Ovary (tissue), 9 donors: ENCODE data around the gene ATP6AP1. TPM values are rescaled to one million over a fixed set of nuclear protein-coding genes. Genes with fewer than 3 reads are reported as not detected.

ENCODE experiments used
- DNase-seq, 5 donors: peaks; one replicate each; pipeline ENCODE4 v3.0.0-alpha.2; 2019 to 2020
- H3K27ac ChIP-seq, 2 donors: fragments of 200-600 bp; one replicate each; pipeline versions ENCODE4 v1.5.1 to v1.8.0; 2019 to 2022
- H3K27me3 ChIP-seq: fragments of 200-600 bp; one replicate; pipeline ENCODE4 v1.8.0; 2022
- H3K36me3 ChIP-seq: fragments of 200-600 bp; sonication (generic); one replicate; pipeline ENCODE4 v1.5.1; 2019
- H3K4me1 ChIP-seq: one replicate; pipeline ENCODE4 v1.8.1; 2013; ENCODE audit warnings: mild to moderate bottlenecking, moderate library complexity; ENCODE audit not compliant: insufficient read depth
- H3K4me3 ChIP-seq: fragments of 200-600 bp; sonication (generic); one replicate; pipeline ENCODE4 v1.5.1; 2017
- H3K9me3 ChIP-seq, 2 donors: fragments of 200-600 bp in 1 of 2; sonication (generic) in 1 of 2; one replicate each; pipeline versions ENCODE4 v1.5.1 to v1.8.1; 2013 to 2019; ENCODE audit warnings: mild to moderate bottlenecking in 1 of 2, moderate library complexity in 1 of 2
- CTCF ChIP-seq, 3 donors: fragments of 450-650 bp in 2 of 3; fragments of 200-600 bp in 1 of 3; IDR thresholded peaks; one replicate each; pipeline versions ENCODE4 v1.5.1 to v1.8.0; 2016 to 2022; ENCODE audit warnings: antibody characterized with exemption in 3 of 3, mild to moderate bottlenecking in 1 of 3
- EP300 ChIP-seq: sonication (generic); formaldehyde crosslinking; IDR thresholded peaks from one replicate; pipeline ENCODE4 v1.6.1; 2017; ENCODE audit warnings: antibody characterized with exemption
- POLR2A ChIP-seq: fragments of 450-650 bp; IDR thresholded peaks from one replicate; pipeline ENCODE4 v1.6.1; 2017; ENCODE audit warnings: antibody characterized with exemption, mild to moderate bottlenecking, moderate library complexity
- WGBS, 3 donors: extraction: QIAGEN DNeasy Blood & Tissue Kit in 1 of 3; methylation state at CpG; one replicate each; pipeline versions ENCODE4 v1.1.5 to v1.1.7; 2013 to 2017; 5-methylcytosine and 5-hydroxymethylcytosine counted together
- intact Hi-C, 4 donors: fragments of 100-400 bp; cut with DNase I; formaldehyde crosslinking; loops; one replicate each; pipeline versions ENCODE4 v1.11.0 to v1.15.1; 2022 to 2023
- polyA plus RNA-seq, 2 donors: library from polyadenylated mRNA; stranded (reverse); fragments of 200-250 nt in 1 of 2; fragments of 350-450 nt in 1 of 2; fragmentation: Illumina TruSeq in 1 of 2; extraction: RNeasy Lipid Tissue Mini Kit (QIAGEN cat#74804) in 1 of 2; gene quantifications; one replicate each; pipeline ENCODE4 v1.2.3, GENCODE V29; 2013 to 2014
- total RNA-seq, 7 donors: library from RNA; depleted of rRNA in 2 of 7; stranded (reverse); fragments of >200 nt in 2 of 7; fragmentation: NEBNext Ultra II Directional in 3 of 7; extraction: Animal tissue kit (Norgen Biotek cat#: 25700) in 3 of 7; gene quantifications; one replicate each; pipeline versions ENCODE4 v1.1.0 to v1.2.4, GENCODE V29; 2016 to 2023
- donor health status: DM: no; HTN: no; CAD: no; lungs with moderate emphysema.
- donor health status: DM: no; HTN: no; CAD: no.
- donor health status: Bipolar disorder and iron deficiency.
- donor health status: DM: yes; HTN: yes; CAD: no.
- donor health status: DM: no; HTN: no; CAD: no.
- donor health status: DM: yes; HTN: yes; CAD: no.

ATP6AP1 gene
- total and polyA plus RNA-seq, 9 donors: 29.6 to 77.8 (median 58.6) TPM

GRCh38 chrX:154380153-154380552, 48.3 kb upstream of the ATP6AP1 start:
- H3K4me3 ChIP-seq: peak overlapping the region; percentile 89
- peak in 1 of 5 donors; percentile 56 for DNase-seq
- no peak for TF ChIP-seq POLR2A
- no peak for TF ChIP-seq CTCF (IDR thresholded peaks at IDR 0.05)
- no peak for TF ChIP-seq EP300
- intact Hi-C loops: no loop called here
- peak overlapping the region; percentile 82 to 98 for H3K27ac ChIP-seq
- 41 to 48% (median 46%) methylated on average over 13 of the region's 13 CpGs for WGBS, 3 donors
- H3K27me3 ChIP-seq: no peaks in the 10 kb centered on the region
- H3K36me3 ChIP-seq: no peaks in the 10 kb centered on the region
- no peaks in the 10 kb centered on the region for H3K9me3 ChIP-seq
- no peaks in the 10 kb centered on the region for H3K4me1 ChIP-seq

- Histone ChIP-seq H3K27me3 (no peaks in the 10 kb centered on the region), H3K36me3 (no peaks in the 10 kb centered on the region), H3K9me3 (no peaks in the 10 kb centered on the region), H3K4me1 (no peaks in the 10 kb centered on the region), H3K27ac (peak overlapping the region; percentile 82 to 98), H3K4me3 (no peak overlapping the region)
- intact Hi-C loops: no loop called here
- WGBS, 3 donors: 71 to 81% (median 79%) methylated on average over 14 of the region's 14 CpGs
- no peak for TF ChIP-seq CTCF (IDR thresholded peaks at IDR 0.05)
- no peak for TF ChIP-seq POLR2A
- TF ChIP-seq EP300: no peak
- no peak for DNase-seq
Measured at GRCh38 chrX:154380787-154381186, 47.7 kb upstream of the ATP6AP1 start.

GRCh38 chrX:154381271-154381670, 47.2 kb upstream of the ATP6AP1 start:
- no peak overlapping the region for H3K27ac ChIP-seq

GRCh38 chrX:154382483-154383069, 45.9 kb upstream of the ATP6AP1 start:
- no peaks in the 10 kb centered on the region for H3K36me3 ChIP-seq
- H3K4me3 ChIP-seq: no peak overlapping the region
- TF ChIP-seq POLR2A (no peak), EP300 (no peak), CTCF (IDR thresholded peaks at IDR 0.05) (no peak)
- intact Hi-C loops: no loop called here
- DNase-seq: peak in 2 of 5 donors; percentile 40 to 49
- no peaks in the 10 kb centered on the region for H3K27me3 ChIP-seq
- H3K27ac ChIP-seq: no peak overlapping the region
- 61 to 63% (median 62%) methylated on average over 11 of the region's 11 CpGs for WGBS, 3 donors
- no peaks in the 10 kb centered on the region for H3K4me1 ChIP-seq
- no peaks in the 10 kb centered on the region for H3K9me3 ChIP-seq

More at GRCh38 chrX:154381271-154381670, 47.2 kb upstream of the ATP6AP1 start:
- no peak for DNase-seq
- Histone ChIP-seq H3K36me3 (no peaks in the 10 kb centered on the region), H3K4me3 (no peak overlapping the region), H3K4me1 (no peaks in the 10 kb centered on the region), H3K9me3 (no peaks in the 10 kb centered on the region), H3K27me3 (no peaks in the 10 kb centered on the region)
- 46 to 69% (median 57%) methylated on average over 6 of the region's 6 CpGs for WGBS, 3 donors
- intact Hi-C loops: no loop called here
- TF ChIP-seq EP300 (no peak), CTCF (IDR thresholded peaks at IDR 0.05) (no peak), POLR2A (no peak)
